HepG2 (cell line): Measurements from ENCODE around the gene COL18A1. TPM values are rescaled to one million over a fixed set of nuclear protein-coding genes. Genes with fewer than 3 reads are reported as not detected.
A peak's percentile ranks its signal among the peaks of the same experiment; 100 is the strongest.

ENCODE experiments used
- CEBPZ ChIP-seq: IDR thresholded peaks from 2 replicates; pipeline ENCODE4 v1.6.1; 2012; ENCODE audit warnings: low read length, improper control_type of control experiment
- CENPX ChIP-seq: sonication (generic); formaldehyde crosslinking; IDR thresholded peaks from 2 replicates; pipeline ENCODE4 v1.9.0; 2021; ENCODE audit warnings: mild to moderate bottlenecking, missing genetic modification reagents, moderate library complexity
- E2F5 ChIP-seq: sonication (generic); formaldehyde crosslinking; conservative IDR thresholded peaks from 2 replicates; pipeline ENCODE4 v1.4.0; 2020; ENCODE audit warnings: missing genetic modification reagents
- EP300 ChIP-seq, 3 experiments: sonication (generic) in 1 of 3; formaldehyde crosslinking in 1 of 3; IDR thresholded peaks; 2 replicates each; pipeline versions ENCODE4 v1.5.1 to v1.6.1; 2011 to 2020; ENCODE audit warnings: low read depth in 2 of 3, low read length in 2 of 3, borderline replicate concordance in 1 of 3, improper control_type of control experiment in 1 of 3, mild to moderate bottlenecking in 1 of 3, missing genetic modification reagents in 1 of 3, moderate library complexity in 1 of 3
- GPBP1L1 ChIP-seq: sonication (generic); formaldehyde crosslinking; IDR thresholded peaks from 2 replicates; pipeline ENCODE4 v1.5.0; 2020; ENCODE audit warnings: mild to moderate bottlenecking, missing genetic modification reagents
- MBD4 ChIP-seq: IDR thresholded peaks from 2 replicates; pipeline ENCODE4 v1.6.1; 2012; ENCODE audit warnings: low read length, inconsistent platforms, borderline replicate concordance
- ONECUT2 ChIP-seq: sonication (generic); formaldehyde crosslinking; IDR thresholded peaks from 2 replicates; pipeline ENCODE4 v1.4.0; 2020; ENCODE audit warnings: missing genetic modification reagents
- RBM22 ChIP-seq: fragments of 200-400 bp; formaldehyde crosslinking; optimal IDR thresholded peaks from 2 replicates; pipeline ENCODE3; 2017; ENCODE audit warnings: mild to moderate bottlenecking, low read length, moderate library complexity
- SOX13 ChIP-seq, 3 experiments: fragments of 450-650 bp in 1 of 3; sonication (generic) in 1 of 3; formaldehyde crosslinking in 1 of 3; IDR thresholded peaks in 2 of 3; conservative IDR thresholded peaks in 1 of 3; 2 replicates each; pipeline versions ENCODE4 v1.5.0 to v1.6.1; 2016 to 2020; ENCODE audit warnings: antibody characterized with exemption in 1 of 3, mild to moderate bottlenecking in 1 of 3, missing compliant biosample characterization in 1 of 3, missing genetic modification reagents in 1 of 3, moderate library complexity in 1 of 3
- ZBTB43 ChIP-seq: sonication (generic); formaldehyde crosslinking; conservative IDR thresholded peaks from 2 replicates; pipeline ENCODE4 v1.4.0; 2020; ENCODE audit warnings: missing genetic modification reagents
- ZNF12 ChIP-seq: sonication (generic); formaldehyde crosslinking; IDR thresholded peaks from 2 replicates; pipeline ENCODE4 v1.5.0; 2020; ENCODE audit warnings: missing genetic modification reagents
- ZNF432 ChIP-seq: sonication (generic); formaldehyde crosslinking; IDR thresholded peaks from 2 replicates; pipeline ENCODE4 v1.5.0; 2020; ENCODE audit warnings: missing genetic modification reagents, mild to moderate bottlenecking, borderline replicate concordance
- ZNF660 ChIP-seq: sonication (generic); formaldehyde crosslinking; IDR thresholded peaks from 2 replicates; pipeline ENCODE4 v1.5.1; 2020; ENCODE audit warnings: mild to moderate bottlenecking, low read depth, missing genetic modification reagents, borderline replicate concordance
- ZNF672 ChIP-seq: sonication (generic); formaldehyde crosslinking; IDR thresholded peaks from 2 replicates; pipeline ENCODE4 v1.8.1; 2022; ENCODE audit warnings: missing genetic modification reagents
- polyA plus RNA-seq, 8 experiments: library from polyadenylated mRNA; depleted of rRNA in 3 of 8; stranded (reverse) in 7 of 8; unstranded in 1 of 8; fragments of >200 nt; fragmentation: Illumina TruSeq in 4 of 8; extraction: Trizol in 4 of 8; gene quantifications; 2 replicates each; pipeline versions ENCODE4 v1.2.1 to v1.2.3, GENCODE V29; 2011 to 2016; ENCODE audit warnings: low read depth in 4 of 8, missing spikeins in 1 of 8, mixed read lengths in 1 of 8; ENCODE audit not compliant: insufficient read depth in 1 of 8
- total RNA-seq, 5 experiments: library from RNA; depleted of rRNA; stranded (reverse); fragments of >200 nt; fragmentation: Illumina TruSeq; extraction: Trizol; gene quantifications; 2 replicates each; pipeline ENCODE4 v1.2.3, GENCODE V29; 2016; ENCODE audit warnings: low read depth in 1 of 5
- TF ChIP-seq, protein P1 (sequence below): sonication (generic); formaldehyde crosslinking; IDR thresholded peaks from 2 replicates; pipeline ENCODE4 v1.5.0; 2020; ENCODE audit warnings: mild to moderate bottlenecking, missing genetic modification reagents
- TF ChIP-seq, protein P2 (sequence below): sonication (generic); formaldehyde crosslinking; IDR thresholded peaks from 2 replicates; pipeline ENCODE4 v1.4.0; 2020; ENCODE audit warnings: mild to moderate bottlenecking, missing genetic modification reagents

COL18A1 gene
- total and polyA plus RNA-seq, 2 of the 13 experiments (the other 11 are each of a cell fraction or from before 2014, with no cell fraction given): 79.0 to 102 TPM

DNA sequence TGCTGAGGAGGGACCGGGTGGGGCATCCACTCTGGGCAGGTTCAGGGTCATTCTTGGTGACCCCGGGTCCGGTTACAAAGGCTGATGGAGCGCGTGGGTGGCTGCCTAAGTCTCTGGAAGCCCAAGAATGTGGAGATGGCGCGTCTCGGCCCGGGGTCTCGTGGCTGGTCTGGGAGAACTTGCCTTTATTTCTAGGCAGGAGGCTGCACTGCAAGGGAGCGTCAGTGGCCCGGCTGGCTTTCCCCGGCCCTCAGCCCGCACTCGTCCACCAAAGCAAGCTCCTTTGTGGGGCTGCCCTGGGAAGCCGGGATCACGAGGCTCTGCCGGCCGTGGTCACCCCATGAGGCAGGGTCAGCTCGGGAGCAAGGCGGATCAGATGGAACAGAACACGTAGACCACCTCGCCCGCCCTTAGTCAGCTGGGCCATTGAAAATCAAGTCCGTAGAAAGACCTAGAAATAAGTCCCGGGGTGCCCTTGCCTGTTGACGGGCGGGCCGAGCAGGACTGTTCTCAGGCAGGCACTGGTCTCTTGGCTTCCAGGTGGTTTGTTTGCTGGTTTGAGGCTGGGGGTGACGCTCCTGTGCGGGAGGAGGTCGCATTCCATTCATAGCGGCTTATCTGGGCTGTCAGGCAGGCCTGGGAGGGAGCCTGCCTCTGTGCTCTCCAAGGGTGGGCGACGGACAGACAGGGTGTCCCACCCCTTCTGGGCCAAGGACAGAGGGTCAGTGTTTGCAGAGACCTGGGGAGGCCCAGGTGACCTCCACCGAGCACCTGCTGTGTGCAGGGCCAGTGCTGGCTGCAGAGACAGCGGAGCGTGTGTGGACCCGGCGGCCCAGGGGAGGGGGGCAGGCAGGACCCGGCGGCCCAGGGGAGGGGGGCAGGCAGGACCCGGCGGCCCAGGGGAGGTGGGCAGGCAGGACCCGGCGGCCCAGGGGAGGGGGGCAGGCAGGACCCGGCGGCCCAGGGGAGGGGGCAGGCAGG lies 25.8 kb downstream of the COL18A1 start (continued):
- TF ChIP-seq SOX13 (IDR thresholded peaks at IDR 0.05): no peak
- peak in 1 of 2 experiments; percentile 85; a peak in 2 of 4 replicates for TF ChIP-seq SOX13 (CRISPR knock-in tag; conservative IDR thresholded peaks at IDR 0.05 in 1 of 2, IDR thresholded peaks at IDR 0.05 in 1 of 2)
- TF ChIP-seq ZNF660 (CRISPR knock-in tag): no peak
- no peak for TF ChIP-seq MBD4
- no peak for TF ChIP-seq GPBP1L1 (CRISPR knock-in tag)
- TF ChIP-seq EP300 (IDR thresholded peaks at IDR 0.05; ENCODE audit: low read depth in 2 of 2, low read length in 2 of 2): peak in 1 of 2 experiments; percentile 63; a peak in 3 of 4 replicates
- TF ChIP-seq EP300 (CRISPR knock-in tag; IDR thresholded peaks at IDR 0.05; ENCODE audit: borderline replicate concordance): peak; percentile 80
- no peak for TF ChIP-seq CENPX (CRISPR knock-in tag)
- TF ChIP-seq ZNF432 (CRISPR knock-in tag): no peak
- peak; percentile 42; the same call in 1 of the 2 replicates for TF ChIP-seq ZNF12 (CRISPR knock-in tag)
- TF ChIP-seq, protein P1, sequence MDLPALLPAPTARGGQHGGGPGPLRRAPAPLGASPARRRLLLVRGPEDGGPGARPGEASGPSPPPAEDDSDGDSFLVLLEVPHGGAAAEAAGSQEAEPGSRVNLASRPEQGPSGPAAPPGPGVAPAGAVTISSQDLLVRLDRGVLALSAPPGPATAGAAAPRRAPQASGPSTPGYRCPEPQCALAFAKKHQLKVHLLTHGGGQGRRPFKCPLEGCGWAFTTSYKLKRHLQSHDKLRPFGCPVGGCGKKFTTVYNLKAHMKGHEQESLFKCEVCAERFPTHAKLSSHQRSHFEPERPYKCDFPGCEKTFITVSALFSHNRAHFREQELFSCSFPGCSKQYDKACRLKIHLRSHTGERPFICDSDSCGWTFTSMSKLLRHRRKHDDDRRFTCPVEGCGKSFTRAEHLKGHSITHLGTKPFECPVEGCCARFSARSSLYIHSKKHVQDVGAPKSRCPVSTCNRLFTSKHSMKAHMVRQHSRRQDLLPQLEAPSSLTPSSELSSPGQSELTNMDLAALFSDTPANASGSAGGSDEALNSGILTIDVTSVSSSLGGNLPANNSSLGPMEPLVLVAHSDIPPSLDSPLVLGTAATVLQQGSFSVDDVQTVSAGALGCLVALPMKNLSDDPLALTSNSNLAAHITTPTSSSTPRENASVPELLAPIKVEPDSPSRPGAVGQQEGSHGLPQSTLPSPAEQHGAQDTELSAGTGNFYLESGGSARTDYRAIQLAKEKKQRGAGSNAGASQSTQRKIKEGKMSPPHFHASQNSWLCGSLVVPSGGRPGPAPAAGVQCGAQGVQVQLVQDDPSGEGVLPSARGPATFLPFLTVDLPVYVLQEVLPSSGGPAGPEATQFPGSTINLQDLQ (CRISPR knock-in tag): no peak
- TF ChIP-seq ZBTB43 (CRISPR knock-in tag): peak; percentile 74
- TF ChIP-seq CEBPZ: no peak
- peak; percentile 63 for TF ChIP-seq RBM22
- TF ChIP-seq ONECUT2 (CRISPR knock-in tag): no peak
- TF ChIP-seq ZNF672 (CRISPR knock-in tag): no peak
- TF ChIP-seq E2F5 (CRISPR knock-in tag): no peak
- TF ChIP-seq, protein P2, sequence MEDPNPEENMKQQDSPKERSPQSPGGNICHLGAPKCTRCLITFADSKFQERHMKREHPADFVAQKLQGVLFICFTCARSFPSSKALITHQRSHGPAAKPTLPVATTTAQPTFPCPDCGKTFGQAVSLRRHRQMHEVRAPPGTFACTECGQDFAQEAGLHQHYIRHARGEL (CRISPR knock-in tag): peak; percentile 61; the same call in 1 of the 2 replicates
